ENCODE data around the gene SMCO4.

DNA sequence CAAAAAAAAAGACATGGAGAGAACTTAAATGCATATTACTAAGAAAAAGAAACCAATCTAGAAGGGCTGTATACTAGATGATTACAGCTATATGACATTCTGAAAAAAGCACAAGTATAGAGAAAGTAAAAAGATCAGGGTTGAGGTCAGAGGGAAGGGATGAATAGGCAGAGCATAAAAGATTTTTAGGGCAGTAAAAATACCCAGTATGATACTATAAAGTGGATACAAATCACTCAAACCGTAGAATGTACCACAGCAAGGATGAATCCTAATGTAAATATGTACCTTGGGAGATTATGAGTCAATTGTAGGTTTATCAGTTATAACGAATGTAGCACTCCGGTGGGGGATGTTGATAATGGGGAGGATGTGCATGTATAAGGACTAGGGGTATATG, 29.4 kb upstream of the SMCO4 start:
- TF ChIP-seq, protein P1, sequence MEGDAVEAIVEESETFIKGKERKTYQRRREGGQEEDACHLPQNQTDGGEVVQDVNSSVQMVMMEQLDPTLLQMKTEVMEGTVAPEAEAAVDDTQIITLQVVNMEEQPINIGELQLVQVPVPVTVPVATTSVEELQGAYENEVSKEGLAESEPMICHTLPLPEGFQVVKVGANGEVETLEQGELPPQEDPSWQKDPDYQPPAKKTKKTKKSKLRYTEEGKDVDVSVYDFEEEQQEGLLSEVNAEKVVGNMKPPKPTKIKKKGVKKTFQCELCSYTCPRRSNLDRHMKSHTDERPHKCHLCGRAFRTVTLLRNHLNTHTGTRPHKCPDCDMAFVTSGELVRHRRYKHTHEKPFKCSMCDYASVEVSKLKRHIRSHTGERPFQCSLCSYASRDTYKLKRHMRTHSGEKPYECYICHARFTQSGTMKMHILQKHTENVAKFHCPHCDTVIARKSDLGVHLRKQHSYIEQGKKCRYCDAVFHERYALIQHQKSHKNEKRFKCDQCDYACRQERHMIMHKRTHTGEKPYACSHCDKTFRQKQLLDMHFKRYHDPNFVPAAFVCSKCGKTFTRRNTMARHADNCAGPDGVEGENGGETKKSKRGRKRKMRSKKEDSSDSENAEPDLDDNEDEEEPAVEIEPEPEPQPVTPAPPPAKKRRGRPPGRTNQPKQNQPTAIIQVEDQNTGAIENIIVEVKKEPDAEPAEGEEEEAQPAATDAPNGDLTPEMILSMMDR (IDR thresholded peaks at IDR 0.05): no peak
- TF ChIP-seq EZH2 (IDR thresholded peaks at IDR 0.05; ENCODE audit: borderline replicate concordance, insufficient read depth, low read depth, low read length, poor library complexity, severe bottlenecking): no peak
